NT2/D1 (cell line): Measurements from ENCODE around the gene CYB561D2.

Source experiments
- SUZ12 ChIP-seq: IDR thresholded peaks from 2 replicates; pipeline ENCODE4 v1.6.1; 2011; ENCODE audit not compliant: insufficient read length, insufficient read depth; ENCODE audit errors: extremely low read depth
- YY1 ChIP-seq: IDR thresholded peaks from 2 replicates; pipeline ENCODE4 v1.6.1; 2011; ENCODE audit not compliant: insufficient read length, insufficient read depth
- ZNF274 ChIP-seq: IDR thresholded peaks from 2 replicates; pipeline ENCODE4 v1.6.1; 2011; ENCODE audit warnings: mild to moderate bottlenecking, low read depth, low read length

DNA sequence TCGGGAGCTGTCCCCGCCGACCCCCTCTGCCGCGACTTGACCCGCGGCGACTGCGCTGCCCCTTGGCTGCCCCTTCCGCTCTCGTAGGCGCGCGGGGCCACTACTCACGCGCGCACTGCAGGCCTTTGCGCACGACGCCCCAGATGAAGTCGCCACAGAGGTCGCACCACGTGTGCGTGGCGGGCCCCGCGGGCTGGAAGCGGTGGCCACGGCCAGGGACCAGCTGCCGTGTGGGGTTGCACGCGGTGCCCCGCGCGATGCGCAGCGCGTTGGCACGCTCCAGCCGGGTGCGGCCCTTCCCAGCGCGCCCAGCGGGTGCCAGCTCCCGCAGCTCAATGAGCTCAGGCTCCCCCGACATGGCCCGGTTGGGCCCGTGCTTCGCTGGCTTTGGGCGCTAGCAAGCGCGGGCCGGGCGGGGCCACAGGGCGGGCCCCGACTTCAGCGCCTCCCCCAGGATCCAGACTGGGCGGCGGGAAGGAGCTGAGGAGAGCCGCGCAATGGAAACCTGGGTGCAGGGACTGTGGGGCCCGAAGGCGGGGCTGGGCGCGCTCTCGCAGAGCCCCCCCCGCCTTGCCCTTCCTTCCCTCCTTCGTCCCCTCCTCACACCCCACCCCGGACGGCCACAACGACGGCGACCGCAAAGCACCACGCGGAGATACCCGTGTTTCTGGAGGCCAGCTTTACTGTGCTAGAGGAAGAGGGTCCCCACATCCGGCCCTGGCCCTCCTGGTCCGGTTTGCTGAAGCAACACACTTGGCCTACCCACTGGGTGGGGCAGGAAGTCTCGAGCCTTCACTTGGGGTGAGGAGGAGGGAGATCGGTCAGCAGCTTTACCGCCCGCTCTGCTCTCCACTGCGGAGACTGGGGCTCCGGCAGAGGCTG is 10.0 kb upstream of the CYB561D2 start, which contains the start of gene RASSF1:
- no peak for TF ChIP-seq ZNF274
- TF ChIP-seq YY1 = no peak
- TF ChIP-seq SUZ12 = no peak
